Erythroblast (primary cell): ENCODE data around the gene B3GNT7.
"Not testable (repeated sequence)": the region's sequence is repeated elsewhere in the genome, so short reads cannot be mapped to it uniquely, and the experiment has no call there.

Source experiments
- GATA1 ChIP-seq: IDR thresholded peaks from 2 replicates; pipeline ENCODE4 v1.6.1; 2011; ENCODE audit warnings: low read depth, mild to moderate bottlenecking, control low read depth, low read length, moderate library complexity
- POLR2A ChIP-seq: IDR thresholded peaks from 2 replicates; pipeline ENCODE4 v1.6.1; 2011; ENCODE audit warnings: mild to moderate bottlenecking, low read length

DNA sequence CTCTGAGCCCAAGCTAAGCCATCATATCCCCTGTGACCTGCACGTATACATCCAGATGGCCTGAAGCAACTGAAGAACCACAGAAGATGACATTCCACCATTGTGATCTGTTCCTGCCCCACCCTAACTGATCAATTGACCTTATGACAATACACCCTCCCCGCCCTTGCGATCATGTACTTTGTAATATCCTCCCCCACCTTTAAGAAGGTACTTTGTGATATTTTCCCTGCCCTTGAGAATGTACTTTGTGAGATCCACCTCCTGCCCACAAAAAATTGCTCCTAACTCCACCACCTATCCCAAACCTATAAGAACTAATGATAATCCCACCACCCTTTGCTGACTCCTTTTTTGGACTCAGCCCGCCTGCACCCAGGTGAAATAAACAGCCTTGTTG lies 34.9 kb downstream of the B3GNT7 start:
- TF ChIP-seq POLR2A, GATA1: not testable (repeated sequence)
